PC-3 (cell line): ENCODE results near the gene SMYD3. TPM values are rescaled to one million over a fixed set of nuclear protein-coding genes. Genes with fewer than 3 reads are reported as not detected.

Experiments
- ATAC-seq: fragments of 200-7000 bp; cut with Tn5 transposase; 2 replicates; pipeline ENCODE4 v1.9.1; 2020; ENCODE audit warnings: mild to moderate bottlenecking, moderate library complexity
- BruUV-seq: library from RNA; stranded (reverse); fragments of 400-500 nt; replicated peaks from 2 replicates; lab custom pipeline; 2021; lab: Mats Ljungman, UMichigan
- CTCF ChIA-PET: fragments of 300-600 bp; sonication (Branson Sonifier 250); formaldehyde crosslinking; loops from one replicate; lab custom pipeline; 2022; ENCODE audit warnings: antibody characterized with exemption; lab: Charles Lee
- POLR2A ChIA-PET: fragments of 300-600 bp; sonication (Branson Sonifier 250); formaldehyde crosslinking; loops from one replicate; lab custom pipeline; 2022; ENCODE audit warnings: antibody characterized with exemption; ENCODE audit not compliant: unreplicated experiment; lab: Charles Lee
- DNase-seq: peaks from one replicate; pipeline ENCODE4 v3.0.0-alpha.2; 2015
- H2AFZ ChIP-seq: fragments of 300-600 bp; sonication (generic); 2 replicates; pipeline ENCODE4 v1.6.0; 2016; ENCODE audit warnings: antibody characterized with exemption, low read length
- H3F3A ChIP-seq: fragments of 300-600 bp; sonication (generic); one replicate; pipeline ENCODE4 v1.6.0; 2017; ENCODE audit warnings: antibody characterized with exemption, low read length, control low read depth, mild to moderate bottlenecking; ENCODE audit not compliant: unreplicated experiment
- H3K27ac ChIP-seq: fragments of 300-600 bp; sonication (generic); 2 replicates; pipeline ENCODE4 v1.5.1; 2016; ENCODE audit warnings: mild to moderate bottlenecking, low read length
- H3K27me3 ChIP-seq: fragments of 300-600 bp; sonication (generic); 2 replicates; pipeline ENCODE4 v1.6.1; 2016; ENCODE audit warnings: low read length, mixed read lengths
- H3K36me3 ChIP-seq: fragments of 300-600 bp; sonication (generic); 2 replicates; pipeline ENCODE4 v1.6.1; 2016; ENCODE audit warnings: low read depth, mixed run types, low read length, mixed read lengths
- H3K4me1 ChIP-seq: fragments of 300-600 bp; sonication (generic); 2 replicates; pipeline ENCODE4 v1.5.1; 2016; ENCODE audit warnings: low read length; ENCODE audit not compliant: insufficient read depth
- H3K4me2 ChIP-seq: fragments of 300-600 bp; sonication (generic); 2 replicates; pipeline ENCODE4 v1.6.0; 2016; ENCODE audit warnings: low read length
- H3K4me3 ChIP-seq: fragments of 300-600 bp; sonication (generic); 2 replicates; pipeline ENCODE4 v1.5.1; 2016; ENCODE audit warnings: mild to moderate bottlenecking, low read length, mixed read lengths
- H3K79me2 ChIP-seq: fragments of 300-600 bp; sonication (generic); 2 replicates; pipeline ENCODE4 v1.6.1; 2017; ENCODE audit warnings: low read length, mixed read lengths
- H3K9ac ChIP-seq: fragments of 300-600 bp; sonication (generic); 2 replicates; pipeline ENCODE4 v1.6.0; 2016; ENCODE audit warnings: mild to moderate bottlenecking, low read length
- H3K9me2 ChIP-seq: fragments of 300-600 bp; sonication (generic); replicated peaks from 2 replicates; pipeline ENCODE4 v1.6.1; 2016; ENCODE audit warnings: mixed run types, low read length, mixed read lengths
- H3K9me3 ChIP-seq: fragments of 300-600 bp; sonication (generic); 2 replicates; pipeline ENCODE4 v1.6.1; 2016; ENCODE audit warnings: low read length, mixed read lengths
- H4K20me1 ChIP-seq: fragments of 300-600 bp; sonication (generic); 2 replicates; pipeline ENCODE4 v1.6.1; 2016; ENCODE audit warnings: low read length, mixed read lengths
- CTCF ChIP-seq: fragments of 300-600 bp; sonication (generic); conservative IDR thresholded peaks from 2 replicates; pipeline ENCODE4 v1.5.1; 2017; ENCODE audit warnings: antibody characterized with exemption, low read depth, mild to moderate bottlenecking, low read length
- EZH2 ChIP-seq: fragments of 300-600 bp; sonication (generic); IDR thresholded peaks from one replicate; pipeline ENCODE4 v1.6.1; 2017; ENCODE audit warnings: antibody characterized with exemption, mild to moderate bottlenecking, low read length; ENCODE audit not compliant: unreplicated experiment
- EZH2phosphoT487 ChIP-seq: fragments of 300-600 bp; sonication (generic); IDR thresholded peaks from 2 replicates; pipeline ENCODE4 v1.6.1; 2018; ENCODE audit warnings: mild to moderate bottlenecking, antibody characterized with exemption, low read length, borderline replicate concordance
- intact Hi-C: fragments of 100-400 bp; cut with micrococcal nuclease; formaldehyde crosslinking; loops from 2 replicates; pipeline ENCODE4 v1.9.0; 2023
- total RNA-seq: library from RNA; depleted of rRNA; stranded (reverse); fragments of >200 nt; gene quantifications from 2 replicates; pipeline ENCODE4 v1.2.3, GENCODE V29; 2014

The SMYD3 gene
- total RNA-seq, 1 experiment from 2014 or later, result 33.0 TPM

- Histone ChIP-seq H3K27ac (no peak overlapping the region), H4K20me1 (no peaks in the 10 kb centered on the region), H3K9me3 (no peaks in the 10 kb centered on the region), H2AFZ (no peak overlapping the region), H3F3A (no peaks in the 10 kb centered on the region), H3K79me2 (no peaks in the 10 kb centered on the region), H3K27me3 (no peaks in the 10 kb centered on the region), H3K4me3 (no peak overlapping the region), H3K4me1 (no peaks in the 10 kb centered on the region), H3K36me3 (peaks cover 17% of the 10 kb centered on the region), H3K9ac (no peak overlapping the region), H3K9me2 (no peaks in the 10 kb centered on the region), H3K4me2 (no peak overlapping the region)
- ATAC-seq (no peak), DNase-seq (no peak)
- intact Hi-C loops, result no loop called here
- CTCF ChIA-PET, result no interaction called here
- BruUV-seq, result no TSS peak
- no peak for TF ChIP-seq EZH2
- no peak for TF ChIP-seq CTCF
- no peak for TF ChIP-seq EZH2phosphoT487
- POLR2A ChIA-PET, result no interaction called here
Measured at GRCh38 chr1:246415028-246415427, 92.1 kb downstream of the SMYD3 start.

GRCh38 chr1:246413430-246413829 is 93.6 kb downstream of the SMYD3 start:
- TF ChIP-seq EZH2phosphoT487 (no peak), EZH2 (no peak), CTCF (no peak)
- CTCF ChIA-PET, result no interaction called here

GRCh38 chr1:246404078-246404477 is 103.0 kb downstream of the SMYD3 start:
- CTCF ChIA-PET, result no interaction called here
- no peak for DNase-seq
- POLR2A ChIA-PET, result no interaction called here

More at GRCh38 chr1:246413430-246413829, 93.6 kb downstream of the SMYD3 start:
- no peaks in the 10 kb centered on the region for H4K20me1 ChIP-seq
- H3K9me3 ChIP-seq, result no peaks in the 10 kb centered on the region
- H3K27ac ChIP-seq, result no peak overlapping the region
- no peak overlapping the region for H2AFZ ChIP-seq
- ATAC-seq (no peak), DNase-seq (no peak)
- H3K79me2 ChIP-seq, result no peaks in the 10 kb centered on the region
- no peaks in the 10 kb centered on the region for H3K4me1 ChIP-seq
- no TSS peak for BruUV-seq
- no peaks in the 10 kb centered on the region for H3K27me3 ChIP-seq
- intact Hi-C loops, result no loop called here
- H3K4me3 ChIP-seq, result no peak overlapping the region
- H3K4me2 ChIP-seq, result no peak overlapping the region
- H3K36me3 ChIP-seq, result peaks cover 11% of the 10 kb centered on the region
- no peaks in the 10 kb centered on the region for H3F3A ChIP-seq
- no peak overlapping the region for H3K9ac ChIP-seq
- POLR2A ChIA-PET, result interaction anchor here (0.6 kb wide), 1 partner anchor 17 kb away, joined by 6 read pairs; no protein-coding TSS in a partner anchor
- no peaks in the 10 kb centered on the region for H3K9me2 ChIP-seq

More at GRCh38 chr1:246404078-246404477, 103.0 kb downstream of the SMYD3 start:
- no peak overlapping the region for H3K9ac ChIP-seq
- H3K4me2 ChIP-seq, result no peak overlapping the region
- intact Hi-C loops, result no loop called here
- TF ChIP-seq EZH2phosphoT487 (no peak), EZH2 (no peak), CTCF (no peak)
- H3K9me2 ChIP-seq, result no peaks in the 10 kb centered on the region
- H3F3A ChIP-seq, result no peaks in the 10 kb centered on the region
- no peaks in the 10 kb centered on the region for H3K9me3 ChIP-seq
- no peak overlapping the region for H2AFZ ChIP-seq
- H3K27me3 ChIP-seq, result no peaks in the 10 kb centered on the region
- BruUV-seq, result no TSS peak
- H3K79me2 ChIP-seq, result 0 out of 2 replicates have a peak, but pooled peaks cover 3% of the 10 kb centered on the region
- no peaks in the 10 kb centered on the region for H3K36me3 ChIP-seq
- ATAC-seq, result no peak
- no peaks in the 10 kb centered on the region for H4K20me1 ChIP-seq
- no peak overlapping the region for H3K4me3 ChIP-seq
- no peaks in the 10 kb centered on the region for H3K4me1 ChIP-seq
- H3K27ac ChIP-seq, result no peak overlapping the region
